Measurements from ENCODE around the gene ZKSCAN3.

- TF ChIP-seq TAF1 (IDR thresholded peaks at IDR 0.05; ENCODE audit: low read depth) (no peak), EZH2 (IDR thresholded peaks at IDR 0.05; ENCODE audit: borderline replicate concordance, insufficient read depth, low read length, poor library complexity, severe bottlenecking) (no peak), CTCF (IDR thresholded peaks at IDR 0.05; ENCODE audit: poor library complexity, severe bottlenecking) (no peak), SMC3 (conservative IDR thresholded peaks at IDR 0.05; ENCODE audit: poor library complexity) (no peak), REST (IDR thresholded peaks at IDR 0.05; ENCODE audit: borderline replicate concordance) (no peak), POLR2AphosphoS5 (IDR thresholded peaks at IDR 0.05) (no peak), MXI1 (conservative IDR thresholded peaks at IDR 0.05; ENCODE audit: poor library complexity, severe bottlenecking) (no peak), RAD21 (conservative IDR thresholded peaks at IDR 0.05) (no peak), EP300 (conservative IDR thresholded peaks at IDR 0.05; ENCODE audit: poor library complexity, severe bottlenecking) (no peak)
Observed at GRCh38 chr6:28354688-28355554, 5.2 kb downstream of the ZKSCAN3 start.
